Neural cell (in vitro differentiated cells): ENCODE results near the gene FHIT.

Experiments used
- CTCF ChIP-seq: fragments of 450-650 bp; IDR thresholded peaks from 2 replicates; pipeline ENCODE4 v1.5.1; 2014; ENCODE audit warnings: antibody characterized with exemption, mild to moderate bottlenecking, moderate library complexity; ENCODE audit not compliant: poor library complexity, severe bottlenecking
- EZH2 ChIP-seq: fragments of 200-600, 300-800 bp; shearing (Covaris generic), sonication (generic); IDR thresholded peaks from 2 replicates; pipeline ENCODE4 v1.6.1; 2014; ENCODE audit warnings: antibody characterized with exemption, low read length, borderline replicate concordance, mild to moderate bottlenecking; ENCODE audit not compliant: insufficient read depth, poor library complexity, severe bottlenecking
- MXI1 ChIP-seq: fragments of 450-650 bp; conservative IDR thresholded peaks from 2 replicates; pipeline ENCODE4 v1.6.1; 2014; ENCODE audit warnings: antibody characterized with exemption, mild to moderate bottlenecking; ENCODE audit not compliant: poor library complexity, severe bottlenecking
- POLR2AphosphoS5 ChIP-seq: IDR thresholded peaks from 2 replicates; pipeline ENCODE4 v1.6.1; 2012
- RAD21 ChIP-seq: fragments of 450-650 bp; conservative IDR thresholded peaks from 2 replicates; pipeline ENCODE4 v1.6.1; 2014; ENCODE audit warnings: antibody characterized with exemption, mild to moderate bottlenecking, moderate library complexity

- TF ChIP-seq MXI1 (no peak), EZH2 (no peak), CTCF (no peak), RAD21 (no peak), POLR2AphosphoS5 (no peak)
Observed at GRCh38 chr3:60953351-60953750, 297.9 kb downstream of the FHIT start.
